Stimulated activated CD8-positive, alpha-beta memory T cell treated with anti-CD3 and anti-CD28 coated beads, Interleukin-12 subunit alpha, Interleukin-12 subunit beta, amount 100 ng/mL, for 24 hours (primary cell): ENCODE data around the gene CAMK2N1.

Experiments used
- DNase-seq: peaks from one replicate; pipeline ENCODE4 v3.0.0-alpha.2; 2020; ENCODE audit errors: extremely low read depth

Gene CAMK2N1

DNA sequence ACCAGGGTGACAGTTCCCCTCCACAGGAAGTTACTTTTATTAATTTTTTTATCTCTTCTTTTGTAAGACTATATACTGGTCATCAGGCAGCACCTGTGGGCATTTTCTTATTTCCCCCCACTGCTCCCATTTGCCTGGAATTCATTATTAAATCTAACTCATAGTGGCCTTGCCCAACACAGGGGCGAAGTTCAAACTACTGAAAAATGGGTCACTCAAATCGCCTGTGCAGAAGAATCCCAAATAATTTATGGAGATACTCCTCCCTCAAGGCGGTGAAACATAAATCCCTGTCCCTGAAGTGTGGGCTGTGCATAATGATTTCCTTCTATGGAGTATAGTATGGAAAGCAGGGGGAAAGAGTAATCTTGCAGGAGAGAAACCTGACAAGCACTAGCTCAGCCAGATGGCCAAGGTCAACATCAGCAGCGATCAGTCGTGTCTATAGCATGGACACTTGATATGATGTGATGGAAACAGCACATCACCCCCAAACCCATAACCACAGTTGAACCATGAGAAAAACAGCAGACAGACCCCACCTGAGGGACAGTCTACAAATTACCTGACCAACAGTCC is 7.9 kb downstream of the CAMK2N1 start:
- DNase-seq = no peak

DNA sequence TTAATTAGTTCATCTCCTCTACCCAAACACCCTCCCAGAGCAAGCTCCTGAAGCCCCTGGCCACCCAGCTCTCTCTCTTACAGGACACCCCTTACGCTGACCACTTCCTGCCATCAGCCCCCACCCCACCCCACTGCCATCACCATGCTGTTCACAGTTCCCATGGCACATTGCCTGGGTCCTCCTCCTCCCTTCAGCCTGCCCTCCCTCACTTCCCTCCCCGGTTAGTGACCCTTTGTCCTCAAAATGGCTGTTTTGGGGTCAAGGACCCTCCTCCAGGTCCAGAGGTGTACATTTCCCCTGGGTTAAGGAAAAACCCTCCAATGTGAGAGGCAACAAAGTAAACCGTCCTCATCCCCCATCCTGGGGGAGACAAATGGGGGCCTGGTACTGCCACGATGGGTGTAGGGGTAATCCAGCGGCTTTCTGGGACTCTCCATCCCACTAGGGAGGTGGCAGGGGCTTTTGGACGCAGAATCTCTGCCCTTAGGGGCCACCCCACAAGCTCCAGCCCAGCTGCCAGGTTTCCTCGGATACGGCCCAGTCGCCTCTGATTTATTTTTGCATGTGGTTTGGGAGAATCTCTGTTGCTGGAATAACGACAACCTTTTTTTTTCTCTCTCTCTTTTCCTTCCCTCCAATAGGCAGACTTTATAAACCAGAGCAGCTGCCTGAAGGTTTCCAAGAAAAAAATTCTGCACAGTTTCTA is 8.5 kb downstream of the CAMK2N1 start:
- no peak for DNase-seq

- no peak for DNase-seq
Observed at GRCh38 chr1:20476265-20477038, 9.6 kb downstream of the CAMK2N1 start.

GRCh38 chr1:20474996-20475395 is 11.0 kb downstream of the CAMK2N1 start:
- no peak for DNase-seq

DNA sequence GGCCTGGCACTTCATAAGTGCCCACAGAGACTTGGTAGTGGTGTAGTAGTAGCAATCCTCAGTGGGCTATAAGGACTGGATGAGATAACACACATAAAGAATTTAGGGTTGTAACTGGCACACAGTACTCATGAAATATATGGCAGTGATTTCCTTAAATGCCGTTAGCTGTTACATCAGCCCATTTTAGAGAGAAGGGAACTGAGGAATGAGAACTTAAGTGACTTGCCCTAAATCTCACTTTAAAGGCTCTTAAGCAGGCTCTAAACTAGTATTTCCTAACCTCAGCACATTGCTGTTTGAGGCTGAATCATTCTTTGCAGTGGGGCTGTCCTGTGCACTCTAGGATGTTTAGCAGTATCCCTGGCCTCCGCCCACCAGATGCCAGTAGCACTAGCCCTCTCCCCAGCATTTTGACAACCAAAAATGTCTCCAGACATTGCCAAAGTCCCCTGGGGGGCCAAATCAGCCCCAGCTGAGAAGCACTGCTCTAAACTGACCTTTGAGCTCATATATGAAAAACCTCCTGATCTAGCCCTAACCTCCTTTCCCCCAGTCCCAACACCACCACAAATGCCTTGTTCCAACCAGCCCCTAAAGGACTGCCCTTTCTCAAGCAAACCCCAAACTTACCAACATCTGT is 11.6 kb downstream of the CAMK2N1 start:
- no peak for DNase-seq

GRCh38 chr1:20473894-20474293 is 12.1 kb downstream of the CAMK2N1 start:
- no peak for DNase-seq

GRCh38 chr1:20472860-20473711 is 12.9 kb downstream of the CAMK2N1 start:
- no peak for DNase-seq

DNA sequence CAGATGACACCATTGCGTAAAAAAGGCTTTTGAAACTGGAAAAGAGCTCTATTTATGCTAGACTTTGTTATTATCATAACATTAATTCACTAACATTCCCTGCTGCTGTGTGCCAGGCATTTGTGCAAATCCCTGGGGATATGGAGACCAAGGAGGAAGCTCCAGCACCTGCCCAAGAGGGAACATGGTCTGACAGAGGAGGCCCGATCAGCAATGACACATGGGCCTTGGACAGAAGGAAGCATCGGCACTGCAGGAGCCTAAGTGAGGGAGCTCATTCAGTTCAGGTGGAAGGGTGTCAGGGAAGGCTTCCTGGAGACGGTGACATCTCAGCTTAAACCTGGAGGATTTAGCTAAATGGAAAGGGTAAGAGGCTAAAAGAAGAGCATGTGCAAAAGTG is 13.9 kb downstream of the CAMK2N1 start:
- DNase-seq = no peak

DNA sequence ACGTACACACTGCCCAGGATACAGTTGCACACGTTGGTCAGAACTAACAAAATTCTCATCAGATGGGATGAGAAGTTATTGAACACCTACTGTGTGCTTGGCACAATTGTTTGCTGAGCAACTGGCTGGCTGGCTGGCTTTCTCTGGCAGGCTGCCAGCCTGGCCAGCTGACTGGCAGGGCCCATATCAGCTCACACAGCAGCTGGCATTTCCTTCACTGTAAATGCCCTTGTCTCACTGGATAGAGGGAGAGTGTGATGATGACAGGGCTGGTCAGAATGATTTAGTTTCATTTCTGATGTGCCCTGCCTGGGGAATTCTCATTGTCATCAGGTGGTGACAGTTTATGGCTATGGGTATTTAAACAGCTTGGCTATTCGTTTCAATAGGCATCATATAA is 15.8 kb downstream of the CAMK2N1 start:
- DNase-seq = no peak

DNA sequence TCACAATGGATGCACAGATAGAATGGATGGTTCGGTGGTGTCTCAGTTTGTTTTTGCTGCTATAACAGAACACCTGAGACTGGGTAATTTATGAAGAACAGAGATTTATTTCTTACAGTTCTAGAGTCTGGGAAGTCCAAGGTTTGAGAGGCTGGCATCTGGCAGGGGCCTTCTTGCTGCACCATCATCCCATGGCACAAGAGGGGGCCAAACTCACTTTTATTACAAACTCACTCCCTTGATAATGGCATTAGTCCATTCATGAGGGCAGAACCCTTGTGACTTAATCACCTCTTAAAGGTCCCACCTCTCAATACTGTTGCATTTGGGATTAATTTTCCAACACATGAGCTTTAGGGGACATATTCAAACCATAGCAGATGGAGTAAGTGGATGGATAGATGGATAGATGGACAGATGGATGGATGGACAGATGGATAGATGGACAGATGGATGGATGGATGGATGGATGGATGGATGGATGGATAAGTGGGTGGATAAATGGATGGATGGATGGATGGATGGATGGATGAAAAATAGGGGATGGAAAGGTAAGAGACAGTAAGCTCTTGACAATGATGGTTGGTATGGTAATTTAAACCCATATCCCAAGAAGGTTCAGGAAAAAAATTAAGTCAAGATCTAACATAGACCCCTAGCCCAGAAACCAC is 16.5 kb downstream of the CAMK2N1 start:
- DNase-seq = no peak

GRCh38 chr1:20466273-20466672 is 19.7 kb downstream of the CAMK2N1 start:
- DNase-seq = no peak

DNA sequence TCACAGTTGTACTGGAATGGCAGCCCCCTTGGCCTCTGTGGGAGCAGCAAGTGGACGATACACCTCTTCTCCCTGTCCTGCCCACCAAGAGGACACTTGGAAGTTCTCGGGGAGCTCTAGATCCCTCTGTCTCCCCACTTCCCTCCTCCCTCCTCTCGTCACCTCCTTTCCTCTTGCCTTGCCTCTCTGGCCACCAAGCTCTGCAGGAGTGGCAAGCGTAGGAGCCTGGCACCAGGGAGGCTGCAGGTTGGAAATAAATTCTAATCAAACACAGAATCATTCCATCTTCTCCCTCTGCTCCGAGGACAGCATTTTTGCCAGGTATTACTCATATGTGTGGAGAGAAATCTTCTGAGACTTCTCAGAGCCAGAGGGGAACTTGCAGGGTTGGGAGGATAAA is 20.8 kb downstream of the CAMK2N1 start:
- DNase-seq = no peak

- DNase-seq = no peak
Observed at GRCh38 chr1:20463502-20463901, 22.5 kb downstream of the CAMK2N1 start.

- no peak for DNase-seq
Observed at GRCh38 chr1:20462397-20462796, 23.6 kb downstream of the CAMK2N1 start.

DNA sequence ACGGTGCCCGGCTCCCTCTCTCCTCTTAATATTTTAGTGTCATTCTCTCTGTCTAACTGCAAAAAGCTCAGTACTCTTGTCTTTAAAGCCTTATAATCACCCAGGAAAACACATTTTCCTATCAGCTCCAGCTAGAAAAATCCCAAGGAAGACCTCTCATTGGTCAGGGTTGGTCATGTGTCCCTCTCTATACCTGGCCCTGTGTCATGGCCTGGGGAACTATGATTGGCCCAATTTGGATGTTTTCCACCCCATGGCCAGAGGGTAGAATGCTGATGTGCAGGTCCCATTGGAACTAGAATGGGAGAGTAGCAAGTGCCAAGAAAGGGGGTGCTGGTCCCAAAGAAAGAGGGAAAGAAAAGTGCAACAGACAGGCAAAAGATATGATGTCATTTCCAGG is 27.3 kb downstream of the CAMK2N1 start:
- DNase-seq = no peak

DNA sequence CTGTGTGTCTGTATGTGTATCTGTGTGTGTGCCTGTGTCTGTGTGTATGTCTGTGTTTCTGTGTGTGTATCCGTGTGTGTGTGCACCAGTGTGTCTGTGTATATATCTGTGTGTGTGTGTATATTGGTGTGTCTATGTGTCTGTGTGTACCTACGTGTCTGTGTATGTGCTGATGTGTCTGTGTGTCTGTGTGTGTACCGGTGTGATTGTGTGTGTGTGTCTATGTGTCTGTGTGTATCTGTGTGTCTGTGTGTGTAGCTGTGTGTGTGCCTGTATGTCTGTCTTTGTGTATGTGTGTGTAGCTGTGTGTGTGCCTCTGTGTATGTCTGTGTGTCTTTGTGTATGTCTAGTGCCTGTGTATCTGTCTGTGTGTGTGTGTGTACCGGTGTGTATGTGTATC is 32.0 kb downstream of the CAMK2N1 start:
- no peak for DNase-seq

DNA sequence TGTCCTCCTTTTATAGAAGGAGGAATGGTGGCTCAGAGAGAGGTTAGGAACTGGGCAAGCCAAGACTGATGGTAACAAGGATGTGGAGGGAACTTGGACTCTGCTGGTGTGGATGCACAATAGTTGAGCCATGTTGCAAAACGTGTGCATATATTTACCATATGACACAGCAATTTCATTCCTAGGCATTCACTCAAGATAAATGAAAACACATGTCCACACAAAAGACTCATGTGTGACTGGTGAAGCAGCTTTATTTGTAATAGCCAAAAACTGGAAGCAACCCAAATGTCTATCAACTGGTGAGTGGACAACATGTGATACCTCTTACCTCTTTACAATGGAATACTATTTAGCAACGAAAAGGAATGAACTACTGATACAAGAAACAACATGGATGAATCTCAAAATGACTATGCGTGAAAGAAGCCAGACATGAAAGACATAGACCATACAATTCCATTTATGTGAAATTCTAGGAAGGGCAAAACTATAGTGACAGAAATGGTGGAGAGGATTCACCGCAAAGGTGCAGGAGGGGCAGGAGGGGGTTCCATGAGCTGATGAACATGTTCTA is 36.2 kb downstream of the CAMK2N1 start:
- DNase-seq = no peak

- no peak for DNase-seq
Observed at GRCh38 chr1:20448671-20449071, 37.3 kb downstream of the CAMK2N1 start.

GRCh38 chr1:20447794-20448193 is 38.2 kb downstream of the CAMK2N1 start:
- DNase-seq = no peak

- no peak for DNase-seq
Observed at GRCh38 chr1:20446796-20447195, 39.2 kb downstream of the CAMK2N1 start.

GRCh38 chr1:20445956-20446355 is 40.1 kb downstream of the CAMK2N1 start:
- DNase-seq = no peak
